ENCODE measurements around the gene ZNF407.

DNA sequence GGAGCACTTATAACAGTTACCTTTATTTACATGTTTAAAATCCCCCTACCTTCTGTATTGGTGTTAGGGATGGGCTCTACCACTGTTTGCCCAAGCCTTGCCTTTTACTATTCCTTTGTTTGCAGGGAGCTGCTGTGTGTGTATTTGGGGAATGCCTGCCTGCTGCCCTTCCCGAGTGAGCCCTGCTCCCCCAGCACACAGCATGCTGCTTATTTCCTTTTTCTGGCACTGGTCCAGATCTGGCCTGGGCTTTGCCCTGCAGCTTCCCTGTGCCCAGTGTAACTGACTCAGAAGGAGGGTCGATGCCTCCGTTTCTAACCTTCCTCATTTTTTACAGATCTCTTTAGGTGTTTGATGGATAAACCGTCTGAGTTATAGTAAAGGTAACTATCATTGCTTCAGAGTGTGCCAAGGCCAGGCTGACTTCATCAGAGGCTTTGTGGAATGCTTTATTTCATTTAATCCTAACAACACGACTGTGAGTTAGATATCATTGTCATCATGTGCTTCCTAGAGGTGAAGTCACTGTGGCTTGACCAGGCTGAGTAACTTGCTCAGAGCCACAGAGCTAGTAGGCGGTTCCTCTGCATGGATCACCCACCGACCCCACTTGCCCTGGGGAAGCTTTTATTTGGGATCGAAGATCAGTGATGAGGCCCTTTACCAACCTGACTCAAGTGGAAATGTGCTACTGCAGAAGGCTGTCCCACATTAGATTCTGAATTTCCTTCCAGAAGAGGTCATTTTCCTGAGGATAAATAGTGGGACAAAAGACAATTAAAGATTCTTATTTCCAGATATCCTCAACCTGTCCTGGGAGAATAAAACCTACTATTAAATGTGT is 238.8 kb downstream of the ZNF407 start:
- TF ChIP-seq CTCF (IDR thresholded peaks at IDR 0.05), result no peak
- no peak for TF ChIP-seq POLR2A (IDR thresholded peaks at IDR 0.05)

Data from adrenal gland (tissue), 5 donors.